HepG2 (cell line): ENCODE data around the gene CD151. TPM values are rescaled to one million over a fixed set of nuclear protein-coding genes. Genes with fewer than 3 reads are reported as not detected.

Experiments
- ATAC-seq: fragments of 200-7000 bp; cut with Tn5 transposase; 3 replicates; pipeline ENCODE4 v1.9.1; 2020; ENCODE audit warnings: mild to moderate bottlenecking, moderate library complexity
- BruUV-seq: library from RNA; stranded (reverse); fragments of 400-500 nt; replicated peaks from 2 replicates; lab custom pipeline; 2021; lab: Mats Ljungman, UMichigan
- CTCF ChIA-PET: fragments of 300-600 bp; formaldehyde crosslinking; extraction: SDS; loops from one replicate; lab custom pipeline; 2021; ENCODE audit warnings: low total read pairs, inconsistent platforms, low intra/inter-chr PET ratio; lab: Yijun Ruan, JAX
- POLR2A ChIA-PET: fragments of 350-600 bp; sonication (Branson Sonifier 250); formaldehyde crosslinking; loops from one replicate; lab custom pipeline; 2020; ENCODE audit warnings: antibody characterized with exemption, inconsistent platforms; lab: Yijun Ruan, JAX
- DNase-seq: peaks from one replicate; pipeline ENCODE4 v3.0.0-alpha.2; 2015; ENCODE audit warnings: low spot score
- FAIRE-seq: peaks from 3 replicates; lab custom pipeline; 2011; peaks lifted over from hg19 to GRCh38; lab: Jason Lieb, UNC
- H2AFZ ChIP-seq: one replicate; pipeline ENCODE4 v1.6.1; 2011; ENCODE audit warnings: low read length, inconsistent platforms
- H3K27ac ChIP-seq: fragments of 300-600 bp; 3 replicates; pipeline ENCODE4 v1.8.0; 2011; ENCODE audit warnings: mixed run types, mild to moderate bottlenecking, mixed read lengths, low read length, inconsistent platforms; ENCODE audit not compliant: insufficient read depth; ENCODE audit errors: extremely low read length
- H3K27me3 ChIP-seq, 2 experiments: fragments of 200-600 bp in 1 of 2; 2 replicates in 1 of 2; 3 replicates in 1 of 2; pipeline versions ENCODE4 v1.6.0 to v1.8.0; 2011; ENCODE audit warnings: low read length in 2 of 2, mild to moderate bottlenecking in 2 of 2, moderate library complexity in 2 of 2, inconsistent platforms in 1 of 2; ENCODE audit not compliant: insufficient read depth in 2 of 2, control insufficient read depth in 1 of 2
- H3K36me3 ChIP-seq, 2 experiments: fragments of 200-600 bp in 1 of 2; replicated peaks in 1 of 2; 2 replicates in 1 of 2; 3 replicates in 1 of 2; pipeline versions ENCODE4 v1.5.1 to v1.8.0; 2011; ENCODE audit warnings: low read length in 2 of 2, inconsistent platforms in 1 of 2; ENCODE audit not compliant: insufficient read depth in 2 of 2, control insufficient read depth in 1 of 2
- H3K4me1 ChIP-seq: 2 replicates; pipeline ENCODE4 v1.5.1; 2012; ENCODE audit warnings: low read length, inconsistent platforms; ENCODE audit not compliant: insufficient read depth
- H3K4me2 ChIP-seq: 2 replicates; pipeline ENCODE4 v1.6.0; 2011; ENCODE audit warnings: low read depth, low read length, inconsistent platforms
- H3K4me3 ChIP-seq, 3 experiments: fragments of 200-600 bp in 1 of 3; sonication (generic), shearing (Covaris generic) in 1 of 3; replicated peaks in 1 of 3; 2 replicates each; pipeline ENCODE4 v1.5.1; 2011 to 2016; ENCODE audit warnings: low read length in 3 of 3, inconsistent platforms in 2 of 3, low read depth in 2 of 3, mild to moderate bottlenecking in 2 of 3, control low read depth in 1 of 3, mixed read lengths in 1 of 3; ENCODE audit not compliant: insufficient read depth in 1 of 3
- H3K79me2 ChIP-seq: one replicate; pipeline ENCODE4 v1.6.1; 2011; ENCODE audit warnings: low read length, inconsistent platforms; ENCODE audit not compliant: insufficient read depth
- H3K9ac ChIP-seq: 2 replicates; pipeline ENCODE4 v1.6.0; 2011; ENCODE audit warnings: mild to moderate bottlenecking, low read depth, low read length, inconsistent platforms; ENCODE audit not compliant: insufficient read depth
- H3K9me3 ChIP-seq: 2 replicates; pipeline ENCODE4 v1.5.1; 2012; ENCODE audit warnings: mild to moderate bottlenecking, low read length
- H4K20me1 ChIP-seq: 2 replicates; pipeline ENCODE4 v1.6.0; 2011; ENCODE audit warnings: inconsistent platforms, mild to moderate bottlenecking, low read length, moderate library complexity; ENCODE audit not compliant: insufficient read depth
- AGO2 ChIP-seq: fragments of 200-400 bp; formaldehyde crosslinking; optimal IDR thresholded peaks from 2 replicates; pipeline ENCODE3; 2017; ENCODE audit warnings: mild to moderate bottlenecking, low read depth, low read length, moderate library complexity
- AKAP8 ChIP-seq: sonication (generic); formaldehyde crosslinking; IDR thresholded peaks from 2 replicates; pipeline ENCODE4 v1.5.1; 2020; ENCODE audit warnings: mild to moderate bottlenecking, missing genetic modification reagents
- ELF3 ChIP-seq: IDR thresholded peaks from 2 replicates; pipeline ENCODE4 v1.6.1; 2016; ENCODE audit warnings: missing genetic modification reagents, missing compliant biosample characterization
- HNRNPK ChIP-seq: fragments of 200-400 bp; formaldehyde crosslinking; IDR thresholded peaks from 2 replicates; pipeline ENCODE4 v1.6.1; 2018; ENCODE audit warnings: low read length, low read depth, moderate library complexity, mild to moderate bottlenecking; ENCODE audit not compliant: poor library complexity, severe bottlenecking
- JUN ChIP-seq: sonication (generic); formaldehyde crosslinking; IDR thresholded peaks from 2 replicates; pipeline ENCODE4 v1.4.0; 2020; ENCODE audit warnings: mild to moderate bottlenecking, missing genetic modification reagents
- NFIB ChIP-seq: sonication (generic); formaldehyde crosslinking; IDR thresholded peaks from 2 replicates; pipeline ENCODE4 v1.9.0; 2021; ENCODE audit warnings: missing genetic modification reagents, mild to moderate bottlenecking, borderline replicate concordance
- PAX8 ChIP-seq: sonication (generic); formaldehyde crosslinking; IDR thresholded peaks from 2 replicates; pipeline ENCODE4 v1.8.0; 2022; ENCODE audit warnings: mild to moderate bottlenecking, missing genetic modification reagents, borderline replicate concordance
- PRPF4 ChIP-seq: fragments of 200-400 bp; formaldehyde crosslinking; IDR thresholded peaks from 2 replicates; pipeline ENCODE4 v1.6.1; 2016; ENCODE audit warnings: low read length, low read depth; ENCODE audit not compliant: poor library complexity, severe bottlenecking
- RAD21 ChIP-seq: fragments of 450-650 bp; formaldehyde crosslinking; IDR thresholded peaks from 2 replicates; pipeline ENCODE4 v1.5.0; 2020; ENCODE audit warnings: mild to moderate bottlenecking
- RBFOX2 ChIP-seq: fragments of 200-400 bp; formaldehyde crosslinking; IDR thresholded peaks from 2 replicates; pipeline ENCODE4 v1.6.1; 2017; ENCODE audit warnings: low read depth, mild to moderate bottlenecking, low read length
- SNAI1 ChIP-seq: sonication (generic); formaldehyde crosslinking; IDR thresholded peaks from 2 replicates; pipeline ENCODE4 v1.5.0; 2020; ENCODE audit warnings: mild to moderate bottlenecking, missing genetic modification reagents, borderline replicate concordance
- YY1 ChIP-seq: IDR thresholded peaks from 2 replicates; pipeline ENCODE4 v1.6.1; 2011; ENCODE audit warnings: low read length, low read depth, moderate library complexity, mild to moderate bottlenecking; ENCODE audit not compliant: insufficient read depth, insufficient replicate concordance
- ZIK1 ChIP-seq: sonication (generic); formaldehyde crosslinking; IDR thresholded peaks from 2 replicates; pipeline ENCODE4 v1.5.0; 2020; ENCODE audit warnings: mild to moderate bottlenecking, low read depth, missing genetic modification reagents, borderline replicate concordance
- WGBS: methylation state at CpG from one replicate; pipeline ENCODE4 v1.1.6; 2017; ENCODE audit warnings: low lambda C conversion rate; 5-methylcytosine and 5-hydroxymethylcytosine counted together
- in situ Hi-C: cut with HindIII; loops from 2 replicates; pipeline ENCODE4 v1.10.0; 2017; ENCODE audit warnings: low pct_unique_long_range_greater_than_20kb; ENCODE audit not compliant: extremely low pct_ligation_motif_present
- intact Hi-C: fragments of 100-400 bp; cut with micrococcal nuclease; formaldehyde crosslinking; loops from one replicate; pipeline ENCODE4 v1.10.0; 2022; ENCODE audit not compliant: unreplicated experiment
- polyA plus RNA-seq, 8 experiments: library from polyadenylated mRNA; depleted of rRNA in 3 of 8; stranded (reverse) in 7 of 8; unstranded in 1 of 8; fragments of >200 nt; fragmentation: Illumina TruSeq in 4 of 8; extraction: Trizol in 4 of 8; gene quantifications; 2 replicates each; pipeline versions ENCODE4 v1.2.1 to v1.2.3, GENCODE V29; 2011 to 2016; ENCODE audit warnings: low read depth in 4 of 8, missing spikeins in 1 of 8, mixed read lengths in 1 of 8; ENCODE audit not compliant: insufficient read depth in 1 of 8
- total RNA-seq, 5 experiments: library from RNA; depleted of rRNA; stranded (reverse); fragments of >200 nt; fragmentation: Illumina TruSeq; extraction: Trizol; gene quantifications; 2 replicates each; pipeline ENCODE4 v1.2.3, GENCODE V29; 2016; ENCODE audit warnings: low read depth in 1 of 5
- TF ChIP-seq, protein P1 (sequence below): IDR thresholded peaks from 2 replicates; pipeline ENCODE4 v1.6.1; 2012; ENCODE audit warnings: inconsistent platforms
- TF ChIP-seq, protein P2 (sequence below): sonication (generic); formaldehyde crosslinking; IDR thresholded peaks from 2 replicates; pipeline ENCODE4 v1.4.0; 2020; ENCODE audit warnings: missing genetic modification reagents
- TF ChIP-seq, protein P3 (sequence below), 2 experiments: sonication (generic) in 1 of 2; formaldehyde crosslinking in 1 of 2; IDR thresholded peaks; 2 replicates each; pipeline versions ENCODE4 v1.4.0 to v1.6.1; 2018 to 2020; ENCODE audit warnings: missing genetic modification reagents in 2 of 2, borderline replicate concordance in 1 of 2, low read depth in 1 of 2, mild to moderate bottlenecking in 1 of 2, missing biosample characterization in 1 of 2

CD151 gene
- total and polyA plus RNA-seq, 2 of the 13 experiments (the other 11 are each of a cell fraction or from before 2014, with no cell fraction given): 125 to 197 TPM

DNA sequence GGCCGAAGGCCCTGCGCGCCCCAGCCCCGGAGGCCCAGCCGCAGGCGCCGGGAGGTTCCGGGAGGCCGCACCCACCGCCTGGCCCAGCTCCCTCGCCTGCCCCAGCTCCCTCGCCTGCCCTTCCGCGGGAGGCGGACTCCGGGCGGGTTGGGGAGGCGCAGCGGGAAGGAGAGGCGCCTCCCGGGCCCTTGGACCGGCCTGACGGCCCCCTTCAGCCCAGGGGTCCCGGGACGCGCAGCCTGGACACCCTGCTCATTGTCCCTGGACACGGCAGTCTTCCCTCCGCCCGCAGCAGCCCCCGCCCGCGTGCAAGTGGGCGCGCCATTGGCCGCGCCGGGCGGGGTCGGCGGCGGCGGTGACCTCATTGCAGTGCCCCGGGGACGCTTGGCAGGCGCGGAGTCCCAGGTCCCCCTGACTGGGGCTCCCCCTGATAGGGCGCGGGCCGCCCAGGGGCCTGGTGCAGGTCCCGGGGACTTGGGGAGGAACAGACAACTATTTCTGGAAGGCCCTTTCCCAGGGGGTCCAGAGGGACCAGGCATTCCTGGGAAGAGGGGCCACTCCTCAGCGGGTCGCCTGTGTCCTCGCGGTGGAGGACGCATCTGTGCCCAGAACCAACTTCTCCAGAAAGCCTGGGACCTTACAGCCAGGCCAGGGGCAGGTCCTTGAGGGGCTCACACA, 501 bp downstream of the CD151 start (continued):
- TF ChIP-seq AGO2 (peak; percentile 92), JUN (CRISPR knock-in tag) (0 out of 2 replicates have a peak, but pooled peaks have one; percentile 31), AKAP8 (CRISPR knock-in tag) (no peak), RBFOX2 (peak; percentile 66; the same call in 1 of the 2 replicates), HNRNPK (peak; percentile 79), PAX8 (no peak), YY1 (peak; percentile 68), ZIK1 (CRISPR knock-in tag) (no peak), RAD21 (CRISPR knock-in tag) (peak; percentile 41; the same call in 1 of the 2 replicates), PRPF4 (no peak), NFIB (no peak), ELF3 (CRISPR knock-in tag) (no peak)
- TF ChIP-seq, protein P1, sequence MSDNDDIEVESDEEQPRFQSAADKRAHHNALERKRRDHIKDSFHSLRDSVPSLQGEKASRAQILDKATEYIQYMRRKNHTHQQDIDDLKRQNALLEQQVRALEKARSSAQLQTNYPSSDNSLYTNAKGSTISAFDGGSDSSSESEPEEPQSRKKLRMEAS: peak; percentile 12

DNA sequence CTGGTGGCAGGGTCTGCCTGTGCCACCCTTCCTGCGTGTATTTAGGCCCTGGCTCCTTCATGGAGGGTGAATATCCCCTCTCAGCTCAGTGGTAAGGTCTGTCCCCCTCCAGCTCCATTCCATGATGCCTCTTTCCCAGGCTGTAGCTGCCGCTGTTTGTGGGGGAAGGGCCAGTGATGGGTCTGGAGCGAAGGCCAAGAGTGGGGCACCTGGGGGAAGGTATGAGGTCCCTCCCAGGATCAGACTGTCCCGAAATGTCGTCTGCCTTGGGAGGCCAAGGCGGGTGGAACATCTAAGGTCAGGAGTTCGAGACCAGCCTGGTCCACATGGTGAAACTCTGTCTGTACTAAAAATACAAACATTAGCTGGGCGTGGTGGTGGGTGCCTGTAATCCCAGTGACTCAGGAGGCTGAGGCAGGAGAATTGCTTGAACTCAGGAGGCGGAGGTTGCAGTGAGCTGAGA, 1.1 kb downstream of the CD151 start:
- H2AFZ ChIP-seq: no peak overlapping the region
- in situ Hi-C loops (no loop called here), intact Hi-C loops (no loop called here)
- ATAC-seq (no peak), FAIRE-seq (no peak), DNase-seq (no peak)
- BruUV-seq: no TSS peak
- H3K27ac ChIP-seq: peak overlapping the region; percentile 61
- H4K20me1 ChIP-seq: peaks cover 9% of the 10 kb centered on the region; the same call in 1 of the 2 replicates
- 52% methylated on average over 9 of the region's 9 CpGs for WGBS
- peak overlapping the region; percentile 71 to 81 (median 77); a peak in 5 of 6 replicates for H3K4me3 ChIP-seq
- H3K27me3 ChIP-seq: no peaks in the 10 kb centered on the region
- peaks cover 11% of the 10 kb centered on the region for H3K79me2 ChIP-seq
- CTCF ChIA-PET: no interaction called here
- no peaks in the 10 kb centered on the region for H3K9me3 ChIP-seq
- H3K36me3 ChIP-seq: peaks cover 4 to 17% of the 10 kb centered on the region in 2 experiments; a peak in 3 of 5 replicates
- peak overlapping the region; percentile 81 for H3K4me2 ChIP-seq
- POLR2A ChIA-PET: interaction anchor here (0.6 to 16.1 kb wide), 4 partner anchors 8 to 28 kb away, joined by 5 to 264 read pairs (median 74); partner anchors contain the start of genes PNPLA2, POLR2L, RPLP2 and TSPAN4
- H3K9ac ChIP-seq: peak overlapping the region; percentile 85
- H3K4me1 ChIP-seq: peaks cover 75% of the 10 kb centered on the region
- no peak for TF ChIP-seq SNAI1 (CRISPR knock-in tag)
- TF ChIP-seq, protein P2, sequence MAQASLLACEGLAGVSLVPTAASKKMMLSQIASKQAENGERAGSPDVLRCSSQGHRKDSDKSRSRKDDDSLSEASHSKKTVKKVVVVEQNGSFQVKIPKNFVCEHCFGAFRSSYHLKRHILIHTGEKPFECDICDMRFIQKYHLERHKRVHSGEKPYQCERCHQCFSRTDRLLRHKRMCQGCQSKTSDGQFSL (CRISPR knock-in tag): 0 out of 2 replicates have a peak, but pooled peaks have one; percentile 48
- TF ChIP-seq, protein P3, sequence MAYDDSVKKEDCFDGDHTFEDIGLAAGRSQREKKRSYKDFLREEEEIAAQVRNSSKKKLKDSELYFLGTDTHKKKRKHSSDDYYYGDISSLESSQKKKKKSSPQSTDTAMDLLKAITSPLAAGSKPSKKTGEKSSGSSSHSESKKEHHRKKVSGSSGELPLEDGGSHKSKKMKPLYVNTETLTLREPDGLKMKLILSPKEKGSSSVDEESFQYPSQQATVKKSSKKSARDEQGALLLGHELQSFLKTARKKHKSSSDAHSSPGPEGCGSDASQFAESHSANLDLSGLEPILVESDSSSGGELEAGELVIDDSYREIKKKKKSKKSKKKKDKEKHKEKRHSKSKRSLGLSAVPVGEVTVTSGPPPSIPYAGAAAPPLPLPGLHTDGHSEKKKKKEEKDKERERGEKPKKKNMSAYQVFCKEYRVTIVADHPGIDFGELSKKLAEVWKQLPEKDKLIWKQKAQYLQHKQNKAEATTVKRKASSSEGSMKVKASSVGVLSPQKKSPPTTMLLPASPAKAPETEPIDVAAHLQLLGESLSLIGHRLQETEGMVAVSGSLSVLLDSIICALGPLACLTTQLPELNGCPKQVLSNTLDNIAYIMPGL (CRISPR knock-in tag; IDR thresholded peaks at IDR 0.05; ENCODE audit: borderline replicate concordance in 1 of 2, low read depth in 1 of 2): 0 out of 4 replicates have a peak, but pooled peaks of 1 of the 2 experiments have one; percentile 2
